K562 (cell line): ENCODE data around the gene RARRES2. TPM values are rescaled to one million over a fixed set of nuclear protein-coding genes. Genes with fewer than 3 reads are reported as not detected.
A peak's percentile ranks its signal among the peaks of the same experiment; 100 is the strongest.

Experiments used
- AFF1 ChIP-seq, 2 experiments: fragments of 450-650 bp; IDR thresholded peaks; 2 replicates each; pipeline ENCODE4 v1.6.1; 2018; ENCODE audit warnings: mild to moderate bottlenecking in 2 of 2, low read depth in 1 of 2; ENCODE audit not compliant: partially characterized antibody in 2 of 2
- ARNT ChIP-seq, 2 experiments: fragments of 450-650 bp; IDR thresholded peaks; 2 replicates each; pipeline ENCODE4 v1.6.1; 2016; ENCODE audit warnings: mild to moderate bottlenecking in 1 of 2
- CC2D1A ChIP-seq: fragments of 450-650 bp; IDR thresholded peaks from 2 replicates; pipeline ENCODE4 v1.6.1; 2017; ENCODE audit warnings: mild to moderate bottlenecking
- CHD4 ChIP-seq: fragments of 200-600 bp; sonication (generic); IDR thresholded peaks from 3 replicates; pipeline ENCODE4 v1.6.1; 2012; ENCODE audit warnings: low read depth, mild to moderate bottlenecking, mixed read lengths, low read length, inconsistent platforms; ENCODE audit not compliant: insufficient read depth, insufficient replicate concordance, poor library complexity, severe bottlenecking
- CTCF ChIP-seq, 3 experiments: IDR thresholded peaks in 2 of 3; conservative IDR thresholded peaks in 1 of 3; 2 replicates each; pipeline ENCODE4 v1.5.1; 2011 to 2012; ENCODE audit warnings: low read length in 3 of 3, mild to moderate bottlenecking in 3 of 3, control low read depth in 2 of 3, improper control_type of control experiment in 1 of 3, inconsistent platforms in 1 of 3, low read depth in 1 of 3, mixed read lengths in 1 of 3, moderate library complexity in 1 of 3; ENCODE audit not compliant: insufficient read depth in 2 of 3
- EP400 ChIP-seq: fragments of 450-650 bp; IDR thresholded peaks from 2 replicates; pipeline ENCODE4 v1.6.1; 2017; ENCODE audit warnings: antibody characterized with exemption, mild to moderate bottlenecking, moderate library complexity
- FOXM1 ChIP-seq, 2 experiments: fragments of 450-650 bp in 1 of 2; sonication (generic) in 1 of 2; formaldehyde crosslinking in 1 of 2; IDR thresholded peaks; 2 replicates each; pipeline versions ENCODE4 v1.6.1 to v1.9.0; 2017 to 2022; ENCODE audit warnings: low read depth in 2 of 2, mild to moderate bottlenecking in 2 of 2, missing genetic modification reagents in 1 of 2, moderate library complexity in 1 of 2
- HDGF ChIP-seq: fragments of 450-650 bp; IDR thresholded peaks from 2 replicates; pipeline ENCODE4 v1.6.1; 2016
- KLF16 ChIP-seq: IDR thresholded peaks from 2 replicates; pipeline ENCODE4 v1.6.1; 2016; ENCODE audit warnings: antibody characterized with exemption
- MTA1 ChIP-seq: fragments of 450-650 bp; IDR thresholded peaks from 2 replicates; pipeline ENCODE4 v1.6.1; 2017; ENCODE audit warnings: borderline replicate concordance
- NKRF ChIP-seq: fragments of 450-650 bp; IDR thresholded peaks from 2 replicates; pipeline ENCODE4 v1.6.1; 2016; ENCODE audit warnings: borderline replicate concordance
- POLR2H ChIP-seq: IDR thresholded peaks from 2 replicates; pipeline ENCODE4 v1.6.1; 2016; ENCODE audit warnings: missing genetic modification characterization, low read depth, mild to moderate bottlenecking, control low read depth, missing compliant biosample characterization, moderate library complexity
- RB1 ChIP-seq: fragments of 450-650 bp; IDR thresholded peaks from 2 replicates; pipeline ENCODE4 v1.6.1; 2017; ENCODE audit warnings: low read depth, mild to moderate bottlenecking
- SMC3 ChIP-seq: conservative IDR thresholded peaks from 2 replicates; pipeline ENCODE4 v1.6.1; 2011; ENCODE audit warnings: low read depth, low read length, improper control_type of control experiment; ENCODE audit not compliant: insufficient read depth
- SNAPC5 ChIP-seq: fragments of 250-450 bp; sonication (Bioruptor Pico); IDR thresholded peaks from 2 replicates; pipeline ENCODE4 v1.8.0; 2021; ENCODE audit warnings: moderate library complexity, mild to moderate bottlenecking, inconsistent platforms
- ZNF316 ChIP-seq: fragments of 450-650 bp; IDR thresholded peaks from 2 replicates; pipeline ENCODE4 v1.6.1; 2016
- polyA plus RNA-seq, 8 experiments: library from polyadenylated mRNA; depleted of rRNA in 4 of 8; stranded (reverse) in 5 of 8; unstranded in 3 of 8; fragments of >200 nt; fragmentation: Nextera tagmentation in 2 of 8; fragmentation: Illumina TruSeq in 1 of 8; extraction: Ambion mirVana in 2 of 8; extraction: Trizol in 1 of 8; gene quantifications; 2 replicates each; pipeline versions ENCODE4 v1.2.1 to v1.2.3, GENCODE V29; 2011 to 2014; ENCODE audit warnings: inconsistent platforms in 1 of 8, missing spikeins in 1 of 8
- total RNA-seq, 7 experiments: library from RNA; depleted of rRNA in 6 of 7; stranded (reverse); fragments of >200 nt in 6 of 7; fragmentation: Illumina TruSeq in 2 of 7; extraction: Trizol in 2 of 7; gene quantifications; 2 replicates each; pipeline versions ENCODE4 v1.2.1 to v1.2.3, GENCODE V29; 2011 to 2021; ENCODE audit warnings: low replicate concordance in 1 of 7

Gene RARRES2
- total and polyA plus RNA-seq, 9 of the 15 experiments (the other 6 are each of a cell fraction or from before 2014, with no cell fraction given), result 0.11 to 1.7 (median 0.23) TPM; not detected in 6

GRCh38 chr7:150356265-150356897 lies 15.0 kb upstream of the RARRES2 start (continued):
- TF ChIP-seq NKRF (peak; percentile 31; the same call in 1 of the 2 replicates), ARNT (IDR thresholded peaks at IDR 0.05) (peak in 1 of 2 experiments; percentile 86; a peak in 2 of 4 replicates), SNAPC5 (CRISPR knock-in tag) (no peak), ZNF316 (peak; percentile 6; the same call in 1 of the 2 replicates), CHD4 (peak; percentile 56), KLF16 (peak; percentile 38; the same call in 1 of the 2 replicates), SMC3 (peak; percentile 53; the same call in 1 of the 2 replicates), FOXM1 (IDR thresholded peaks at IDR 0.05; ENCODE audit: low read depth) (peak; percentile 81), FOXM1 (CRISPR knock-in tag; IDR thresholded peaks at IDR 0.05; ENCODE audit: low read depth) (no peak), AFF1 (IDR thresholded peaks at IDR 0.05; ENCODE audit: low read depth in 1 of 2, partially characterized antibody in 2 of 2) (peak in 1 of 2 experiments; percentile 73), RB1 (0 out of 2 replicates have a peak, but pooled peaks have one; percentile 6), EP400 (peak; percentile 60; the same call in 1 of the 2 replicates), MTA1 (peak; percentile 68; the same call in 1 of the 2 replicates), CTCF (IDR thresholded peaks at IDR 0.05 in 2 of 3, conservative IDR thresholded peaks at IDR 0.05 in 1 of 3; ENCODE audit: insufficient read depth in 2 of 3, low read depth in 1 of 3, low read length in 3 of 3) (peak; percentile 79 to 89 (median 89)), POLR2H (tag) (no peak), CC2D1A (peak; percentile 82), HDGF (peak; percentile 43; the same call in 1 of the 2 replicates)
